ENCODE data around the gene FES.

GRCh38 chr15:90907051-90907660 is 22.9 kb downstream of the FES start:
- TF ChIP-seq CTCF (IDR thresholded peaks at IDR 0.05) (no peak), POLR2A (IDR thresholded peaks at IDR 0.05) (no peak)
